Measurements from ENCODE around the gene SHB.
"Not testable (repeated sequence)": the region's sequence is repeated elsewhere in the genome, so short reads cannot be mapped to it uniquely, and the experiment has no call there.

GRCh38 chr9:37909836-37910235, 159.2 kb downstream of the SHB start:
- not testable (repeated sequence) for TF ChIP-seq CTCF (IDR thresholded peaks at IDR 0.05; ENCODE audit: low read length); EZH2 (IDR thresholded peaks at IDR 0.05; ENCODE audit: borderline replicate concordance, low read length)

All from OCI-LY1 (cell line).